H1 (cell line): Measurements from ENCODE around the gene TGM1. TPM values are rescaled to one million over a fixed set of nuclear protein-coding genes. Genes with fewer than 3 reads are reported as not detected.

Source experiments
- CTCF ChIA-PET: fragments of 300-600 bp; sonication (Branson Sonifier 250); formaldehyde crosslinking; loops from one replicate; lab custom pipeline; 2021; ENCODE audit not compliant: partially characterized antibody; lab: Charles Lee
- POLR2A ChIA-PET: fragments of 300-600 bp; sonication (Branson Sonifier 250); formaldehyde crosslinking; loops from one replicate; lab custom pipeline; 2021; ENCODE audit warnings: inconsistent platforms; ENCODE audit not compliant: partially characterized antibody; lab: Charles Lee
- DNase-seq, 2 experiments: peaks; one replicate each; pipeline versions ENCODE4 v3.0.0 to v3.0.0-alpha.2; 2010 to 2022; ENCODE audit warnings: low spot score in 2 of 2, low read depth in 1 of 2, mixed read lengths in 1 of 2
- FAIRE-seq: peaks from 2 replicates; lab custom pipeline; 2011; peaks lifted over from hg19 to GRCh38; lab: Jason Lieb, UNC
- H2AFZ ChIP-seq: 2 replicates; pipeline ENCODE4 v1.8.1; 2012; ENCODE audit warnings: low read length, inconsistent platforms
- H2AK5ac ChIP-seq: 2 replicates; pipeline ENCODE4 v1.6.1; 2013; ENCODE audit warnings: low read depth, low read length
- H2BK120ac ChIP-seq: replicated peaks from 2 replicates; pipeline ENCODE3; 2013; ENCODE audit warnings: low read depth, low read length, inconsistent platforms
- H2BK12ac ChIP-seq: 2 replicates; pipeline ENCODE4 v1.6.1; 2013; ENCODE audit warnings: low read depth, low read length
- H2BK15ac ChIP-seq: 2 replicates; pipeline ENCODE4 v1.6.1; 2013; ENCODE audit warnings: low read length
- H2BK20ac ChIP-seq: 2 replicates; pipeline ENCODE4 v1.6.1; 2013; ENCODE audit warnings: low read length
- H2BK5ac ChIP-seq: 2 replicates; pipeline ENCODE4 v1.6.1; 2013; ENCODE audit warnings: low read depth, low read length
- H3K14ac ChIP-seq: 2 replicates; pipeline ENCODE4 v1.6.1; 2013; ENCODE audit warnings: inconsistent platforms; ENCODE audit not compliant: insufficient read length
- H3K18ac ChIP-seq: 2 replicates; pipeline ENCODE4 v1.6.1; 2013; ENCODE audit warnings: low read length; ENCODE audit errors: extremely low read depth
- H3K23ac ChIP-seq: 2 replicates; pipeline ENCODE4 v1.6.1; 2013; ENCODE audit warnings: inconsistent platforms; ENCODE audit not compliant: insufficient read length
- H3K23me2 ChIP-seq: 2 replicates; pipeline ENCODE4 v1.6.1; 2013; ENCODE audit warnings: low read depth, low read length
- H3K27ac ChIP-seq: 2 replicates; pipeline ENCODE4 v1.6.1; 2011; ENCODE audit warnings: low read depth, low read length, inconsistent platforms
- H3K27me3 ChIP-seq, 4 experiments: replicated peaks in 1 of 4; 1 replicate in 1 of 4; 2 replicates in 3 of 4; pipeline versions ENCODE4 v1.6.1 to v1.8.1; 2011 to 2013; ENCODE audit warnings: low read length in 3 of 4, mild to moderate bottlenecking in 3 of 4, inconsistent platforms in 2 of 4, mixed read lengths in 2 of 4, moderate library complexity in 1 of 4; ENCODE audit not compliant: control insufficient read depth in 3 of 4, insufficient read depth in 3 of 4; ENCODE audit errors: extremely low read depth in 1 of 4
- H3K36me3 ChIP-seq, 4 experiments: 2 replicates each; pipeline versions ENCODE4 v1.6.1 to v1.8.1; 2011 to 2013; ENCODE audit warnings: mild to moderate bottlenecking in 4 of 4, low read length in 3 of 4, moderate library complexity in 2 of 4, control low read depth in 1 of 4, inconsistent platforms in 1 of 4; ENCODE audit not compliant: insufficient read depth in 4 of 4, control insufficient read depth in 2 of 4
- H3K4ac ChIP-seq: replicated peaks from 2 replicates; pipeline ENCODE3; 2013; ENCODE audit warnings: low read length, low read depth, mixed read lengths, inconsistent platforms; ENCODE audit not compliant: insufficient read length
- H3K4me1 ChIP-seq, 4 experiments: replicated peaks in 1 of 4; 1 replicate in 1 of 4; 2 replicates in 3 of 4; pipeline versions ENCODE4 v1.6.1 to v1.8.1; 2011 to 2013; ENCODE audit warnings: low read length in 3 of 4, inconsistent platforms in 2 of 4, mixed read lengths in 1 of 4; ENCODE audit not compliant: insufficient read depth in 4 of 4, control insufficient read depth in 3 of 4
- H3K4me2 ChIP-seq, 2 experiments: 2 replicates each; pipeline versions ENCODE4 v1.6.1 to v1.8.1; 2011 to 2013; ENCODE audit warnings: low read depth in 2 of 2, low read length in 2 of 2, control low read depth in 1 of 2, inconsistent platforms in 1 of 2, mild to moderate bottlenecking in 1 of 2; ENCODE audit not compliant: insufficient read depth in 1 of 2
- H3K4me3 ChIP-seq, 4 experiments: fragments of 200-600, 300-600 bp in 1 of 4; sonication (generic), shearing (Covaris generic), sonication (Bioruptor Twin) in 1 of 4; 2 replicates each; pipeline versions ENCODE4 v1.5.1 to v1.8.1; 2011 to 2016; ENCODE audit warnings: low read length in 4 of 4, low read depth in 3 of 4, control low read depth in 2 of 4, inconsistent platforms in 2 of 4, mild to moderate bottlenecking in 2 of 4, mixed read lengths in 1 of 4, moderate library complexity in 1 of 4; ENCODE audit not compliant: insufficient read depth in 2 of 4; ENCODE audit errors: extremely low read depth in 1 of 4
- H3K56ac ChIP-seq: replicated peaks from 2 replicates; pipeline ENCODE3; 2013; ENCODE audit warnings: low read depth, mild to moderate bottlenecking, mixed read lengths, low read length, inconsistent platforms; ENCODE audit not compliant: insufficient read length
- H3K79me1 ChIP-seq: 2 replicates; pipeline ENCODE4 v1.6.1; 2013; ENCODE audit warnings: low read depth, low read length, control low read depth
- H3K79me2 ChIP-seq, 2 experiments: 2 replicates each; pipeline versions ENCODE4 v1.6.1 to v1.8.1; 2012 to 2013; ENCODE audit warnings: low read length in 2 of 2, mild to moderate bottlenecking in 2 of 2, inconsistent platforms in 1 of 2; ENCODE audit not compliant: insufficient read depth in 2 of 2, control insufficient read depth in 1 of 2
- H3K9ac ChIP-seq, 4 experiments: replicated peaks in 1 of 4; 1 replicate in 1 of 4; 2 replicates in 3 of 4; pipeline versions ENCODE4 v1.6.1 to v1.8.1; 2011 to 2013; ENCODE audit warnings: low read depth in 3 of 4, low read length in 3 of 4, control low read depth in 2 of 4, mild to moderate bottlenecking in 2 of 4, moderate library complexity in 2 of 4, inconsistent platforms in 1 of 4; ENCODE audit errors: extremely low read depth in 1 of 4
- H3K9me3 ChIP-seq, 2 experiments: 2 replicates each; pipeline versions ENCODE4 v1.6.1 to v1.8.1; 2012 to 2013; ENCODE audit warnings: mild to moderate bottlenecking in 2 of 2, moderate library complexity in 2 of 2, control low read depth in 1 of 2, inconsistent platforms in 1 of 2, low read depth in 1 of 2, low read length in 1 of 2, mixed read lengths in 1 of 2; ENCODE audit not compliant: insufficient read depth in 2 of 2
- H4K20me1 ChIP-seq, 2 experiments: replicated peaks in 1 of 2; 2 replicates each; pipeline versions ENCODE3 to v1.8.1; 2011 to 2013; ENCODE audit warnings: inconsistent platforms in 2 of 2, low read length in 2 of 2, mild to moderate bottlenecking in 1 of 2; ENCODE audit not compliant: insufficient read depth in 2 of 2, control insufficient read depth in 1 of 2
- H4K5ac ChIP-seq: 2 replicates; pipeline ENCODE4 v1.6.1; 2013; ENCODE audit warnings: low read length, low read depth, mixed read lengths, inconsistent platforms; ENCODE audit not compliant: insufficient read length
- H4K8ac ChIP-seq: 2 replicates; pipeline ENCODE4 v1.8.0; 2013; ENCODE audit warnings: mild to moderate bottlenecking, moderate library complexity, low read length, inconsistent platforms; ENCODE audit not compliant: insufficient read depth; ENCODE audit errors: extremely low read depth
- H4K91ac ChIP-seq: replicated peaks from 2 replicates; pipeline ENCODE3; 2013; ENCODE audit warnings: low read length, mixed read lengths, inconsistent platforms; ENCODE audit not compliant: insufficient read length
- HDAC2 ChIP-seq, 2 experiments: fragments of 300-600 bp in 1 of 2; sonication (generic) in 1 of 2; IDR thresholded peaks; 2 replicates each; pipeline ENCODE4 v1.6.1; 2011 to 2012; ENCODE audit warnings: low read depth in 2 of 2, low read length in 2 of 2, mild to moderate bottlenecking in 2 of 2, moderate library complexity in 2 of 2, borderline replicate concordance in 1 of 2, inconsistent platforms in 1 of 2
- POLR2AphosphoS5 ChIP-seq: IDR thresholded peaks from 2 replicates; pipeline ENCODE4 v1.6.1; 2011; ENCODE audit warnings: low read depth, low read length
- POU5F1 ChIP-seq: IDR thresholded peaks from 2 replicates; pipeline ENCODE4 v1.6.1; 2011; ENCODE audit warnings: low read depth, mild to moderate bottlenecking, low read length, moderate library complexity
- WGBS, 2 experiments: shearing (Covaris generic) in 1 of 2; methylation state at CpG; one replicate each; pipeline versions ENCODE4 v1.1.6 to v1.1.7; 2013 to 2015; ENCODE audit warnings: low lambda C conversion rate in 2 of 2, mixed read lengths in 2 of 2, inconsistent platforms in 1 of 2, low coverage in 1 of 2, missing lambda C conversion rate in 1 of 2; ENCODE audit not compliant: insufficient replicate concordance in 2 of 2, insufficient coverage in 1 of 2, insufficient read length in 1 of 2; ENCODE audit errors: extremely low coverage in 1 of 2, missing lambda C conversion rate in 1 of 2; 5-methylcytosine and 5-hydroxymethylcytosine counted together
- polyA plus RNA-seq, 7 experiments: library from polyadenylated mRNA; depleted of rRNA in 3 of 7; stranded (reverse) in 5 of 7; unstranded in 2 of 7; fragments of >200 nt in 5 of 7; fragments of 200-250 nt in 2 of 7; gene quantifications; 1 replicate in 5 of 7; 2 replicates in 1 of 7; 4 replicates in 1 of 7; pipeline versions ENCODE4 v1.2.1 to v1.2.3, GENCODE V29; 2011 to 2013; ENCODE audit warnings: missing spikeins in 2 of 7, mixed read lengths in 2 of 7
- total RNA-seq: library from RNA; stranded (reverse); fragmentation: NEBNext Ultra II Directional; extraction: Animal tissue kit (Norgen Biotek cat#: 25700); gene quantifications from 2 replicates; pipeline ENCODE4 v1.2.1, GENCODE V29; 2021

The TGM1 gene
- total and polyA plus RNA-seq, 2 of the 8 experiments (the other 6 are each of a cell fraction or from before 2014, with no cell fraction given), result 1.8 to 2.2 TPM

DNA sequence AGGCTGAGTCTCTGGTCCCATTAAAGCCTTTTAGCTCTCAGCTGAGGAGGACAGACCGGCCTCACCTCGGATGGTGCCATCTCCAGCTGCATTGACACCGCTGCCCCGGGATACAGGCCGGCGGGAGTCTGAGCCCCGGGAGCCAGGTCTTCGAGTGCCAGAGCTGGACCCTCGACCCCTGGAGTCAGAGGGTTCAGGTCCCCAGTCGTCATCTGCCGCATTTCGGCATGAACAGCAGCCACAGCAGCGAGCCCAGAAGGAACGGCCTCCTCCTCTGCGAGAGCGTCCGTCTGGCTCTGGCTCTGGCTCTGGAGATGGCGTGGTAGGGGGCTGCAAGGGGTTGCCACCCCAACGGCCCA, 1.0 kb downstream of the TGM1 start:
- Histone ChIP-seq H2BK15ac (no peak overlapping the region), H2AFZ (no peak overlapping the region), H3K27me3 (no peaks in the 10 kb centered on the region; a peak in 1 of 7 replicates), H3K14ac (no peak overlapping the region), H4K91ac (no peak overlapping the region), H3K4ac (no peak overlapping the region), H3K23me2 (no peaks in the 10 kb centered on the region), H3K23ac (no peak overlapping the region), H4K20me1 (peaks cover 0 to 2% of the 10 kb centered on the region in 2 experiments), H3K9me3 (no peaks in the 10 kb centered on the region), H2BK120ac (no peak overlapping the region), H2BK20ac (no peak overlapping the region), H3K36me3 (no peaks in the 10 kb centered on the region; a peak in 3 of 8 replicates), H2BK12ac (no peak overlapping the region), H3K4me2 (no peak overlapping the region), H3K27ac (no peak overlapping the region), H3K9ac (no peak overlapping the region), H3K4me3 (no peak overlapping the region), H3K56ac (no peak overlapping the region), H2AK5ac (no peak overlapping the region), H3K4me1 (peaks cover 0 to 2% (median 0%) of the 10 kb centered on the region in 4 experiments; a peak in 1 of 7 replicates), H3K79me1 (no peaks in the 10 kb centered on the region), H3K18ac (no peak overlapping the region), H4K8ac (no peak overlapping the region), H3K79me2 (no peaks in the 10 kb centered on the region), H2BK5ac (no peak overlapping the region), H4K5ac (no peak overlapping the region)
- DNase-seq (no peak), FAIRE-seq (no peak)
- WGBS, 2 experiments, result 92% methylated on average over 19 of the region's 19 CpGs; no CpG with 5 or more reads in 1 of the 2 experiments
- POLR2A ChIA-PET, result interaction anchor here (0.8 to 2.5 kb wide), 9 partner anchors 9 to 68 kb away, joined by 3 to 13 read pairs (median 4); partner anchors contain the start of genes RABGGTA, TINF2 and TM9SF1
- CTCF ChIA-PET, result interaction anchor here (0.6 to 6.2 kb wide), 13 partner anchors 8 to 1286 kb away, joined by 3 to 30 read pairs (median 5); partner anchors contain the start of genes RABGGTA and TINF2
- TF ChIP-seq POLR2AphosphoS5 (no peak), HDAC2 (IDR thresholded peaks at IDR 0.05; ENCODE audit: borderline replicate concordance in 1 of 2, low read depth in 2 of 2, low read length in 2 of 2) (no peak), POU5F1 (no peak)
